Bone marrow (tissue), 2 donors: Measurements from ENCODE around the gene SRGAP2C.
"Not testable (repeated sequence)": the region's sequence is repeated elsewhere in the genome, so short reads cannot be mapped to it uniquely, and the experiment has no call there.

Source experiments
- DNase-seq, 2 donors: peaks; one replicate each; lab custom pipeline; 2025; lab: John Stamatoyannopoulos, UW

Gene SRGAP2C

DNA sequence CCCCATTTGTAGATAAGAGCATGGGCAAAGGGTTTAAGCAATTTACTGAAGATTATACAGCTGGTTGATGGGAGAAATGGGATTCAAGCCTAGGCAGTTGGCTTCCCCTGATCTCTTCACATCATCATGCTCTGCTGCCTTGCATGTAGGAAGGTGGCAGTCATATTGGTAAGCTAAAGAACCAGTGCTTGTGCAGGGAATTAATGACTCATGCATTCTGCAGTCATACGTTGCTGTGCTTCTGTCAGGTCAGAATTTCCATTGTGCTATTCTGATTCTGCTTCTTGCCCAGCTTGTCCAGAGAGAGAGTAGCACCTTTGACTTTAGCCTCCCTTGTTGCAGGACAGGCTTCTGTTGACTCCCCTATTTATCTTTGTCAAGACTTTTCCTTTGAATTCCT is 153.2 kb downstream of the SRGAP2C start:
- not testable (repeated sequence) for DNase-seq

DNA sequence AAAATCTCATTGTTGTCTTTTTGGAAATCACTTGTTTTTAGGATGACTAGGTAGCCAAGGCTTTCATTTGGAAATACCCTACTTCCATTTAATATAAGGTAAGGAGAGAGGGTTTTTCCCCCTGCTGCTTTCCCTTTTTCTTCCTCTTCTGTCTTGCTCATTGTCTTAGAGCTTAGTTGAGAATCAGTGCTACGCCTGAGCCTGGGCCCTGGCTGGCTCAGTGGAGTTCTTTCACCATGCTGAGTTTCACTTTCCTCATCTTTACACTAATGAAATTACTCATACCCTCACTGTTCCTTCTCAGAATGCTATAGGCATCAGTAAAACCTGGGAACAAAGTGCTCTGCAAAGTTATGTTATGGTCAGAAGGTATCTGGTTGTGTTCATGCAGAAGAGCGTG is 154.8 kb downstream of the SRGAP2C start:
- not testable (repeated sequence) for DNase-seq

DNA sequence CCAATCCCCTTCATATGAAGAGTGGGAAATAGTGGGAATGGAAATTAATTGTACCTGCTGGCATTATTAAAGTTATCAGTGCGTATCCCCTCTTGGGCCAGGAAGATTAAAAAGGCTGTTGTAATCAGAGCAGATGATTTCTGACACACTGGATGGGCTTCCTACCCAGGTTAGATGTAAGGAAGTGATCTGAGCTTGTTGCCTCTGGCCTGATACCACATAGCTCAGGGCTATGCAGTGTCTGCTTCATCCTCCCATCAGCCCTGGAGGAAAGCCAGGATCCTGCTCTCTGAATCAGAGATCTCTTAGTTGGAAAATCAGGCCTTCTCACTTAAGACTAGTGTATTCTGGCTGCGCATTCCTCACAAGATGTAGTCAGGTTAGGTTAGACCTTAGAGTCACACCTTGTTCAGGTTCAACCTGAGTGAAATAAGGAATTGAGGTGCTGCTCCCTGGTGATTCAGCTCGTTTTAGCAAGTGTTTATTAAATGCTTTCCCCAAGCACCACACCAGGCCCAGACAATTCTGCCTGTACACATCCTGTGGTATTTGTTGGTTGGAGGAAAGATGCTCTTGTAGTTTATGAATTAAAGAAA is 158.6 kb downstream of the SRGAP2C start:
- DNase-seq, result not testable (repeated sequence)

DNA sequence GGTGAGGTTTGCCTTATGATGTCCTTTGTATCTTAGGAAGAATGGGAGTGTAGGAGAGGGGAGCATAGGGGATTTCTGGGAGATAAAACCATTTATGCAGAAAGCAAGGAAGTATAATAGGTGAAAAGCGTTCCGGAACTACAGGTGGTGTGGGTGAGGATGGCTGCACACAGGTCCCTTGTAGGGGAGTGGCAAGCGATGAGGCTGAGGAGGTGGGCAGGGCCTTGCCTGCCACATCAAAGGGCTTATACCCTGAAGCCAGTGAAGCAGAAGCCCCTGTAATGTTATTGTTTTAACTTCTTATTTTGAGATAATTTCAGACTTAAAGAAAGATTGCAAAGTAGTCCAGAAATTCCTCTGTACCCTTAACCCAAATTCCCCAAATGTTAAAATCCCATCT is 159.6 kb downstream of the SRGAP2C start:
- DNase-seq, result not testable (repeated sequence)

DNA sequence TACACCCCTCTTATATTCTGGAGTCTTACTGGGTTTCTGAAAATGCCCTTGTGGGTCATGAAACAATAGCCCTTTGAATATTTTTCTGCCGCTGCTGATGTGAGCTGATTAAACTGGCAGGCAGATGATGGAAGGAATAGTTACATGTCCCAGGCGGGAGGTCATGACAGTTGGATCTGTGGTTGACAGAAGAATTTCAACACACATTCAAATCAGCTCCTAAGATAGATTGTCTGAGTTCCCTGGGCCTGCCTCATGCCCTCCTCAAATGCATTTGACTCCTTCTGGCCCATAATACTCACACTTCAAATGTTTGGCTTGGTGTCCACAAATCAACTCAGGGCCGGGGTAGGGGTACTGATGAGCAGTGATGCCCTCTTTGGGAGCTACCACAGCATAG is 161.9 kb downstream of the SRGAP2C start:
- DNase-seq, result not testable (repeated sequence)

DNA sequence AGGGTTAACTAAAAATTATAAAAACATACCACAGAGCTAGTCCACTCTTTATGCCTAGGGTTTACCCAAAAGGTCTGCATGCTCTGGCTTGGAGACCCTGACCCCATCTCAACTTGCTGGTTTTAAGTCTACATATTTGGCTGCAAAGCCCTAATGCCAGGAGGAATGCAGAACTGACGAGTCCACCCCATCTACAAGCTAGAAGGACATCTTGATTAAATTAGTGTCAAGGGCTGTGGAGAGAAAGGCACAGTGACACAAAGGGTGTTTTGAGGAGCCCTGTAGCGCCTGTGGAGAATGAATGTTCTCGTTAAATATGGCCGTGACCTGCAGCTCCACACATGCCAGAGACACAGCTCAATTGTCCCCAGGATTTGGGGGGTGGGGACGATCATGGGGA is 162.7 kb downstream of the SRGAP2C start:
- DNase-seq, result not testable (repeated sequence)

DNA sequence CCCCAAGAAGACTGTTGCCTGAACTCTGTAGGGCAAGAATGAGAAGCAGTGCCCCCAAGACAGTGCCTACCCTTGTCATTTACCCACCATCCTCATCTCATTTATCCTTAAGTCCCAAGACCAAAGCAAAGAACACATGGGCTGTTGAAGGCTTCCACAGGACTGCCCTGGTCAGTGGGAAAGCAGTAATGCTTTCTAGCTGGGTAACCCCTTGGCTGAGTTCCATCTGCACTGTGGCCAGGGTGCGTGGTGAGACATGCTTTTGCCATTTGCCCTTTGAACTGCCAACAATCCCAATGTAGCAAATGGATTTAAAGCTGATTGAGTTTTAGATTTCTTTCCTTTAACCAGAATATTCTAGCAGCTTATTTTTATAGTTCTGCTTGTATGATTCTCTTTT is 163.3 kb downstream of the SRGAP2C start:
- not testable (repeated sequence) for DNase-seq

DNA sequence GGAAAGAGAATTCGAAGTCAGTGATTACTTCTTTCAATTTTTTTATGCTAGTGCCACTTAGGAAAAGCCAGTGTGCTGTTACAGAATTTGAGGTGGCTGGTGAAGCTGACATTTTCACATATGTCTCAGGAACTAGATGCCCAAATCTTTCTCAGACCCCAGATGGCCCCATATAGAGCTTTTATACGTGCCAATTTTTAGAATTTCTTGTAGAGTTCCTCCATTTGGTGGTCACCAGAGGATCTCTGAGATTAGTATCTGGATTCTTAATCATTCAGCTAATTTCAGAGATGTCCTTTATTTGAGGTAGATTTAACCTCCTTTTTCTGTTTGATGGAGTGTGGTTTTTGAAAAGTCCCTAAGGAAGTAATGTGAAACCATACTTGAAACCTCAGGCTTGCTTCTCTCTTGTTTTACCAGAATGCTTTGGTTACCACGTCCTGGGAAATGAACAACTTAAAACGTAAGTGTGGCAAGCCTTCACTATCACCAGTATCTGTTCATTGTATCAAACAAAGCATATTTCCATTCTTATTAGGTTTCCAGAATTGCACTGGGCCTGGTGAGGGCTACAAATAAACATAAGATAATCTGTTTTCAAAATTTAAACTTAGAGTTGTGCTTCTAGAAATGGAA is 164.7 kb downstream of the SRGAP2C start:
- not testable (repeated sequence) for DNase-seq

DNA sequence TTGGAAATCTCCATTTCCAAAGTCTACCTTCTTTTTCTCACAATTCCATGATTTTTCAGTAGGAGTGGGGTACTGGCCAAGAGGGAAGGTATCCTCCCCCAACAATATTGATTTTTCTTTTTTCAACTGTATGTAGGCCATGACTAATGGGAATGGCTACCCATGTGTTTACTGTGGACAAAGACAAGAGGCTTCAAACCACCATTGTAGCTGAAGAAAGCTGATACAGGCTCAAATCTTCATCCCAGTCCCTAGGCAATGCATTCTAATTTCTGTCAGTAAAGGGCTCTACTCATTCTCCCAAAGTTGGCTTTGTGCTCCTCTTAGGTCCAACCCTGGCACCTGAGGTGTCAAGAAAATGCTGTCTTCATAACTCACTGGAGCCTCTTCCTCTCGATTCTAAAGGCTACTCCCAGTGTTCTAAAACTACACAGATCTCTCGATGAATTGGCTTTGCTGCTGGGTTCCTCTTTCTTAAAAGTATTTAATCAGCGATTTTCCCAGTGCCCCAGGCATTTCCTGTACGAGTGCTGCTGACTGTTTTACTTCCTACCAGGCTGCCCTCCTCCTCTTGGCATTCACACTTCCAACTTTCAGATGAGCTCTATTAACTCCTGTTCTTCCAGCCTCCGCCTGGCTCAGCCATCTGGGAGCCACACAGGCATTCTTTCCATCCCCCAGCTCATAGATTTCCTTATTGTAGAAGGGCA is 171.1 kb downstream of the SRGAP2C start:
- DNase-seq, result not testable (repeated sequence)

DNA sequence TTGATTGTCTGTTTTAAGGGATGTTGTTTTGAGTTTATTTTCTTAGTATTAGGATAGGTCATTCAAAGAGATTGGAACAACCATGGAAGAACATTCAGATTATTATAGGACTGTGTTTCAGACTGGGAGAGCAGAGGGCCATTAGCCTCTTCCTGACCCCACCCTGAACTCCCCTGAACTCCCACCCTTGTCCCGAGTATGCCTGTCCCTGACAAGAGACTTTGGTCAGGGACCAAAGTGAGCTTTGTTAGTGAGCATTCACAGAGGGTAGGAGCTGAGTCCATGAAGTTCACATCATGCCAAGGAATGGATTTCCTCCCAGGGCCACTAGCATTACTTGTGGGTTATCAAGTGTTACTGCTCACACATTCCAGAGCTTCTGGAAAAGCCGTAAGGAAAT is 172.0 kb downstream of the SRGAP2C start:
- not testable (repeated sequence) for DNase-seq

DNA sequence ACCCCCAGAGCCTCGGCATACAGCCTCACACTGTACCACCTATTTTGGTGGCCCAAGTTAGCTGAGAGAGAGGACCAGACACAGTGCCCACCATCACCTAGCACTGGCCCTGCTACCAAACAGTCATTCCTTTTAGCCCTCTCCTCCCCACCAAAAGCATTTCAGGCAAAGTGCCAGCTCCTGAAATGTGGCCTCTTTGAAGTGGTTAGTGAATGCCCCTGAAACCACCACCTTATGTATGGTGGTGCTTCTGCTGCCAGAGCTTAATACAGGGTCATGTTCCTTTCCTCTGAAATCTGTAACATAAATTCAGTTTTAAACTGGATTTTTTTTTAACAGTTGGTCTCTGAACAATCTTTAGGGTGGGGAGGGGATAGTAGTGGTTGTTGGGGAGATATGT is 175.8 kb downstream of the SRGAP2C start:
- not testable (repeated sequence) for DNase-seq

DNA sequence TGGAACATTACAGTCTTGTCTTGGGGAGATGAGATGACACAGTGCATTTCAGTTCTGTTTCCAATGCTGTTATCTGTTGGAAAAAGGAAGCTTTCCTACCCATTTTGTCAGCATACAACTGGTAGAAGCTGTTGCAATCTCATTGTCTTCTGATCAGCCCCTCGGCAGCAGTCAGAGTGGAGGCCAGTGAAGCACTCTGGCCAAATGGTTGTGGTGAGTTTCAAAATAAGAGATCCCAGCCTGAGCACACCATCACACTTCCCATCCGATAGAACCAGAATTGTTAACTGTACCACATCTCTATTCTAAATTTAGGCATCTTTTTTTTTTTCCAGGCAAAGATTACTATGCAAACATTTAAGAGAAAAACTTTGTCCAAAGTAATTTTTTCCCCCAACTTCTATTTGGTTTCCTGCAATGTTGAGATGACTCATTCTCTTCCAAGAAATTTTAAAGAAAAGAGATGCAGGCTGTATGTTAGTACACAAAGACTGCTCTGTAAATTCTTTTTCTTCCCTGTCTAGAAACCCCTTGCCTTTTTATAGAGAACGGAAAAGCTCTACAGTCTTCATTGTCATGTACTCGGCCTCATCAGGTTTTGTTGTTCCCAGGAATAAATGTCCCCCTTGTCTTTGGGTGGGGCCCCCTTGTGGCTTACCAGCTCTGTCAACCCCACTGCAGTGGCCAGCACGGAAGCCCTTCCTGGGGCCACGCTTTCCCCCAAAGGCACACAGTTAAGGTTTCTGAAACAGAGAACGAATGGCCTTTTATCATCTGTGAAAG is 176.9 kb downstream of the SRGAP2C start:
- not testable (repeated sequence) for DNase-seq

DNA sequence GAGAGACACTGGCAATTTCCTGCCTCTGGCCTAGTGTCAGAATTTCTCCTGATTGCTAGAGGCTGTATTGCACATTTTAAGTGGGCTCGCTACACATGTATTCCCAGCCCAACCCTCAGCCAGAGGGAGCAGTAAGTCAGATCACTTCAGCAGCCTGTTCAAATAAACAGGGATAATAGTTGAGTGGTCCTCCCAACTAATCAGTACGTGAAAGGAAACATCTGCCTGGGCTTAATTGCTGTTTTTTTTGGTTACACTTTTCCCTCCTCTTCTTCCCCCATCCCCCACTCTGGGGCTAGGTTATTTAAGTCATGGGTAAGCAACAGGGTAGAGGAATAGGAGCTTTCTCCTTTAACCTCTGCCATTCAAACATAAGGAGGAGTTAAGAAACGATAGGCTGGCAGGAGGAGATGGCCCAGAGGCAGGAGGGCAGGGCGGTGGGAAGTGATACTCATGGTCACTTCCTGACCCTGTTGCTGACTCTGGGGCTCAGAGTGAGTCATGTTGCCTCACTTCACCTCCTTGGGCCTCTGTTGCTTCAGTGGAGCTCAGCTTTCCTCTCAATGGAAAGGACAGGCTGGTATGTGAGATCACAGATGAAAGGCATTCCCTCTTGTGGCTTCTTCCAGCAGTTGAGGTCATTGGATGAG is 177.6 kb downstream of the SRGAP2C start:
- DNase-seq, result peak in 1 of 2 donors; percentile 5

DNA sequence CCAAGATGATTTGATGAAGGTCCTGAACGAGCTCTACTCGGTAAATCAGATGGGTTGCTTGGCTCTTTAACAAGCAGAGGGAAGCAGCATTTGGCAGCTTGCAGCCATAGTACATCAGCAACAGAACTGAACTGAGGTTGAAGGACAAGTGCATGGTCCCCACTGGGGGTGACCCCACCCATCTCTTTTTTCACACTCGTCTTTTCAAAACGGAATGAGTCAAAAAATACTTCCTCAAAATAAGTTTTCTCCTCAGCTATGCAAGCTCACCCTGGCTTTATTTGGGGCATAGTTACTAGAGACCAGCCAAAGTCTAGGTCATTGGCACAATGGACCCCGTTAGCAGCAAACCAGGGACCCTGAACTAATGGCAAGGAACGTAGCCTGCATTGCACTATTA is 180.5 kb downstream of the SRGAP2C start:
- DNase-seq, result not testable (repeated sequence)

DNA sequence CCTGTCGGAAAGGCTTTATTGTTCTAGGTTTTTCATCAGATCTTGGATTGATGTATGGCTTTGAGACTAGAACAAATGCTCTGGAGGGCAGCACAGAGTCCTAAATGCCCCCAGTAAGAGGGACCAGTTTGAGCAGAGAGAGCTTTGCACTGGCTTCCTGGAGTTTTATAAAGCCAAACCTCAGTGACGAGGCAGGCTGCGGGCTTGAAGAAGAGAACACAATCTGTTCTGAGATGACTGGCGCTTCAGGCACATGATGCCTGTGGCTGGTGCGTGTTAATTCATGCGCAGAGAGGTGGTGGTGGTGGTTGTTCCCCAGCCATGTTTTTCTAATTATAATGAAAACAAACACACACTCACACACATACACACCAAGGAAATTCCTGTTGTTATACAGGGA is 180.9 kb downstream of the SRGAP2C start:
- peak in 1 of 2 donors; percentile 14 for DNase-seq

DNA sequence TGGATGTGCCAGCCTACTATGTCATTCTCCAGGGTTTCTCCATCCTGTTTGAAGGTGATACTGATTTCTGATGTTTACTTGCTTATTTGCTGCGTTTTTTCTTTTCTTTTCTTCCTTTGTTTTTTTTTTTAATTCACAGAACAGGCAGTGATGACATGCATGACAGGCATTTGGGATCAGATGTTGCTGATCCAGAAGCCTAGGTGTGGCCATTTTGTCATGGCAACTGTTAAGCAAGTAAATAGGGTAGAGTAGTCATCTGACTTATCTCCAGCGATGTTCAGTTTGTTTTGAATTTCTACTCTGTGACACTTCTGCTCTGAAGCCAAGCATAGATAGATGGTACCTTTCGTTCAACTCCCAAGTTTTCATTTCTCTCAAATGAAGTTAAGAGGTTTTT is 181.4 kb downstream of the SRGAP2C start:
- not testable (repeated sequence) for DNase-seq

DNA sequence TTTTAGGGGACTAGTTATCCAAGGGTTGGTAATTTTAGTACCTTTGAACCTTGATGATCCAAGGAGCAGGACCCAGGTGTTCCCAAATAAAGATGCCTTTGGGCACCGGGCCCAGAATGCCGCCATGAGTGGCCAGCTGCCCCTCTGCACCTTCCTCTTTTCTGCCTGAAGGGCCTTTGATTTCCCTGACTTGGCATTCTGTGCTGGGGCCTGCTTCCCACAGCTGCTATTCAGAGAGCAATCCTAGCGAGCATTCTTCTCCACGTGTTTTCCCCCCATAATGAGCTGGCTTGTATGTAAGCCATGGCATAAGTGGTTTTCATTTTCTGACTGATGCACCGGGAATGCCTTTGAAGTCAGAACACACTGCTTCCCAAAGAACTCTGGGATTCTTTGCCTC is 184.1 kb downstream of the SRGAP2C start:
- DNase-seq, result not testable (repeated sequence)

DNA sequence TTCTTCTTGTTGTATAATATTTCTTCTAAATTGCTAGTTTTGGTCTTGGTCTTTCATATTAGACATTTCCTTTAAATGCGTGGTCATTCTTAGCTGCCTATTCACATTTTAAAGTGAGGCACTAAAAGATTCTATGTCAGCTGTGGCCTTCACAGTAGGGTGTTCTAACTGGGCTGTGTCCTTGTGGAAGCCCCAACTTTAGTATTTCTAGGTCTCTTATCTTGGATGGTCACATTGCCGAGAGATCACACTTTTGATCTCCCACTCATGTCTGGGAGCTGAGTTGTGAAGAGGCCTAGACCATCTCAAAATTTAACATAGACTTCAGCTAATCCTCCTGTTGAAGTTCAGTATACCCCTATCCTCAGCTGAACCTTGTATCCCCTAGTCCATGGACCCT is 185.2 kb downstream of the SRGAP2C start:
- not testable (repeated sequence) for DNase-seq

DNA sequence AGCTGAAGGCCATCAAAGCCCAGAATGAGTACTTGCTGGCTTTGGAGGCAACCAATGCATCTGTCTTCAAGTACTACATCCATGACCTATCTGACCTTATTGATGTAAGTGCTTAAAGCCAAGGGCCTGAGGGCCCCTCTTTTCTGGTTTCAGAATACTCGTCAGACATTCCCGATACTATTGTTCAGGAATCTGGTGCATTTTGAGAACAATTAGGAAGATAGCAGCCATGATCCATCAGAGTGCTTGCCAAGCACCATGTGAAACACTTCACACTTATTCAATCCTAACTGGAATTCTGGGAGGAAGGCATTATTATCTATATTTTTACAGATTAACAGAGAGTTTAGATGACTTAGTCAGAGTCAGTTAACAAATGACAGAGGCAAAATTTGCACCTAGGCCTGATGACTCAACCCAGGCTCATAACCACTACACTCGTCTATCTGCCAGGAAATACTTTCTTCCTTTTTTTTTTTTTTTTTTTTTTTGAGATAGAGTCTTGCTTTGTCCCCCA is 190.1 kb downstream of the SRGAP2C start:
- not testable (repeated sequence) for DNase-seq

DNA sequence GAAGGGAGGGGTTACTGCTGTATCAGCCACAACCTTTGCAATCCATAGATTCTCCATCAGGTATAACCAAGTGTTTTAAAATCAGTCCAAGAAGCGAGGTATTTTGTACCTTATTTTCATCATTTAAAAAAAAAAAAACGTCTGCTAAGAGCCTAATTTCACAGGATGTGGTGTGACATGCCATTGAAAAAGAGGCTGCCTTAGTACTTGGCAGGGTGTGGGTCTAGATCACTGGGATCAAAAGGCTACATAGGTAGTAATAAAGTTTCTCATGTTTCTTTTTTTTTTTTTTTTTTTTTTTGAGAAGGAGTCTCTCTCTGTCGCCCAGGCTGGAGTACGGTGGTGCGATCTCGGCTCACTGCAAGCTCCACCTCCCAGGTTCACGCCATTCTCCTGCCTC is 192.2 kb downstream of the SRGAP2C start:
- not testable (repeated sequence) for DNase-seq

DNA sequence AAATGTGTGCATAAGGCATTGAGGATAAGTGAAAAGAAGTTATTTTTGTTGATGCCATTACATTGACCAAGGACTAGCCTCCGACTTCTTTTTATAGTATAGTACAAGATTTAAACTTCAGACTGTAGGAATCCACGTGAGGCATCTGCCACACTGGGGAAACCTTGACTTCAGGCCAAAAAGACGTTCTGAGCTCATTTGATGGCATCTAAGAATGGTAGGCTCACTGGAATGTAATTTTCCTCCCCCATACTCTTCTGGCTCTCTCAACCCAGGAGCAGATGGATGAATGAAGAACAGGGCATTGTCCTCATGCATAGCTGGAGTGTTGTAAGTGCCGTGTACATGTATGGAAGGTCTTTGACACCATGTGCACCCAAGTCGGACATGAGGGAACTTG is 194.0 kb downstream of the SRGAP2C start:
- not testable (repeated sequence) for DNase-seq

DNA sequence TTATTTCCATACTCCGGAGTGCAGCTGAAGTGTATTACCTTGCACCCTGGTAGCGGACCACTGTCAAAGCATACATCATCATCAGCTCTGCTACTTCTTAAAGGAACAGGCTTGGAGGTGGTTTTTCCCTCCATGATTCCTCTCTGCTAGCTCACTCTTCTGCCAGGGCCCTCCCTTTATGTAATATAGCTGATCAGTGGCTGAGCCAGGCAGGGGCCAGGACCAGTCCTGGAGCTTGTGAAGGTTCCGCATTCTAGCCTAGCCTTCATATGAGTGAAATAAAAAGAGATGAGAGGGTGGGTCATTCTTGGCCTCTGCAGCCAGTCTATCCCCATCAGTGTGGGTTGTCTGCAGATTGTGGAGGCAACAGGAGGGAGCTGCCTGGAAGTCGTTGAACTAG is 200.0 kb downstream of the SRGAP2C start:
- DNase-seq, result not testable (repeated sequence)
